Gastrocnemius medialis (tissue), 4 donors: Measurements from ENCODE around the gene NOXO1. TPM values are rescaled to one million over a fixed set of nuclear protein-coding genes. Genes with fewer than 3 reads are reported as not detected.

Source experiments
- ATAC-seq, 2 donors: fragments of 150-250 bp; one replicate each; pipeline ENCODE4 v1.9.1; 2016
- DNase-seq, 2 donors: peaks; one replicate each; pipeline ENCODE4 v3.0.0-alpha.2; 2019
- H3K27ac ChIP-seq, 4 donors: fragments of 200-600 bp; sonication (generic); 1 replicate in 1 of 4; 2 replicates in 3 of 4; pipeline ENCODE4 v1.5.1; 2016 to 2018; ENCODE audit warnings: mild to moderate bottlenecking in 2 of 4, moderate library complexity in 1 of 4
- H3K27me3 ChIP-seq, 3 donors: fragments of 200-600 bp; sonication (generic) in 2 of 3; 1 replicate in 1 of 3; 2 replicates in 2 of 3; pipeline versions ENCODE4 v1.5.1 to v1.6.0; 2016 to 2019; ENCODE audit warnings: mild to moderate bottlenecking in 1 of 3, moderate library complexity in 1 of 3
- H3K36me3 ChIP-seq, 2 donors: fragments of 200-600 bp; sonication (generic) in 1 of 2; one replicate each; pipeline ENCODE4 v1.5.1; 2017 to 2018
- H3K4me1 ChIP-seq, 2 donors: fragments of 200-600 bp; sonication (generic) in 1 of 2; one replicate each; pipeline ENCODE4 v1.5.1; 2016 to 2017; ENCODE audit warnings: mild to moderate bottlenecking in 2 of 2
- H3K4me3 ChIP-seq, 4 donors: fragments of 200-600 bp; sonication (generic) in 3 of 4; 1 replicate in 1 of 4; 2 replicates in 3 of 4; pipeline ENCODE4 v1.5.1; 2016 to 2019; ENCODE audit warnings: mild to moderate bottlenecking in 2 of 4
- H3K9me3 ChIP-seq, 3 donors: fragments of 200-600 bp; sonication (generic) in 2 of 3; 1 replicate in 1 of 3; 2 replicates in 2 of 3; pipeline ENCODE4 v1.5.1; 2016 to 2019
- CTCF ChIP-seq, 5 experiments: fragments of 450-650 bp in 3 of 5; fragments of 200-600 bp in 2 of 5; sonication (generic) in 2 of 5; IDR thresholded peaks in 4 of 5; conservative IDR thresholded peaks in 1 of 5; 1 replicate in 4 of 5; 2 replicates in 1 of 5; pipeline ENCODE4 v1.5.1; 2016 to 2019; ENCODE audit warnings: antibody characterized with exemption in 5 of 5, mild to moderate bottlenecking in 3 of 5, moderate library complexity in 3 of 5
- POLR2A ChIP-seq, 2 donors: fragments of 450-650 bp; IDR thresholded peaks; one replicate each; pipeline ENCODE4 v1.6.1; 2017; ENCODE audit warnings: antibody characterized with exemption in 2 of 2, mild to moderate bottlenecking in 2 of 2, moderate library complexity in 2 of 2
- in situ Hi-C, 4 donors: fragments of 200-750 bp; cut with MboI; loops; one replicate each; pipeline versions ENCODE4 v1.15.0 to v1.8.0; 2017; ENCODE audit warnings: low sequenced_read_pairs in 4 of 4
- intact Hi-C: fragments of 100-400 bp; cut with DNase I; formaldehyde crosslinking; loops from one replicate; pipeline ENCODE4 v1.15.1; 2023; ENCODE audit warnings: low total_unique reads
- total RNA-seq, 4 donors: library from RNA; depleted of rRNA; stranded (reverse); fragments of >200 nt; gene quantifications; one replicate each; pipeline versions ENCODE4 v1.1.0 to v1.2.3, GENCODE V29; 2016

NOXO1 gene
- total RNA-seq, 4 donors from 2014 or later = 0.33 to 0.46 TPM; not detected in 2

- Histone ChIP-seq H3K4me3 (peak overlapping the region; percentile 63 to 89 (median 77)), H3K4me1 (peaks cover 44 to 54% of the 10 kb centered on the region in 2 donors), H3K27me3 (no peaks in the 10 kb centered on the region), H3K36me3 (no peaks in the 10 kb centered on the region), H3K27ac (peak overlapping the region; percentile 76 to 99 (median 95)), H3K9me3 (no peaks in the 10 kb centered on the region)
- TF ChIP-seq POLR2A (IDR thresholded peaks at IDR 0.05) = no peak
- no peak for TF ChIP-seq CTCF (IDR thresholded peaks at IDR 0.05 in 4 of 5, conservative IDR thresholded peaks at IDR 0.05 in 1 of 5)
- peak; percentile 33 to 35 for ATAC-seq
- in situ Hi-C loops = no loop called here
- DNase-seq = no peak
- intact Hi-C loops = loop anchor here (1.0 to 10.0 kb wide), 3 partner anchors 38 to 526 kb away; partner anchors contain the start of genes CEMP1, PDPK1 and RNPS1
Measured at GRCh38 chr16:2009164-2009711, 28.0 kb upstream of the NOXO1 start.

GRCh38 chr16:2008631-2009163 is 27.4 kb upstream of the NOXO1 start:
- intact Hi-C loops = loop anchor here (1.0 to 10.0 kb wide), 3 partner anchors 37 to 526 kb away; partner anchors contain the start of genes CEMP1, PDPK1 and RNPS1
- TF ChIP-seq CTCF (IDR thresholded peaks at IDR 0.05 in 4 of 5, conservative IDR thresholded peaks at IDR 0.05 in 1 of 5) = no peak
- peak in 1 of 2 donors; percentile 34 for TF ChIP-seq POLR2A (IDR thresholded peaks at IDR 0.05)
- H3K36me3 ChIP-seq = no peaks in the 10 kb centered on the region
- no peaks in the 10 kb centered on the region for H3K27me3 ChIP-seq
- peaks cover 50 to 58% of the 10 kb centered on the region in 2 donors for H3K4me1 ChIP-seq
- peak overlapping the region; percentile 76 to 99 (median 95) for H3K27ac ChIP-seq
- ATAC-seq (no peak), DNase-seq (peak in 1 of 2 donors; percentile 41)
- H3K4me3 ChIP-seq = peak overlapping the region; percentile 63 to 89 (median 77)
- in situ Hi-C loops = no loop called here
- H3K9me3 ChIP-seq = no peaks in the 10 kb centered on the region

- intact Hi-C loops (loop anchor here (5.0 to 10.0 kb wide), 2 partner anchors 259 to 527 kb away; partner anchors contain the start of genes CEMP1, PDPK1 and RNPS1), in situ Hi-C loops (no loop called here)
- no peaks in the 10 kb centered on the region for H3K27me3 ChIP-seq
- peak overlapping the region in 2 of 4 donors; percentile 76 to 99 for H3K27ac ChIP-seq
- no peaks in the 10 kb centered on the region for H3K9me3 ChIP-seq
- peaks cover 0 to 3% of the 10 kb centered on the region in 2 donors for H3K36me3 ChIP-seq
- peak in 1 of 2 donors; percentile 45 for DNase-seq
- no peak for ATAC-seq
- TF ChIP-seq CTCF (IDR thresholded peaks at IDR 0.05 in 4 of 5, conservative IDR thresholded peaks at IDR 0.05 in 1 of 5) (no peak), POLR2A (IDR thresholded peaks at IDR 0.05) (no peak)
- H3K4me1 ChIP-seq = peaks cover 52 to 64% of the 10 kb centered on the region in 2 donors
- peak overlapping the region in 3 of 4 donors; percentile 63 to 78 (median 76) for H3K4me3 ChIP-seq
Measured at GRCh38 chr16:2008009-2008526, 26.8 kb upstream of the NOXO1 start.

- TF ChIP-seq POLR2A (IDR thresholded peaks at IDR 0.05) = no peak
- no peak for TF ChIP-seq CTCF (IDR thresholded peaks at IDR 0.05 in 4 of 5, conservative IDR thresholded peaks at IDR 0.05 in 1 of 5)
- DNase-seq = no peak
- peak overlapping the region in 1 of 4 donors; percentile 37 for H3K27ac ChIP-seq
- H3K4me1 ChIP-seq = peaks cover 52 to 64% of the 10 kb centered on the region in 2 donors
- no peaks in the 10 kb centered on the region for H3K9me3 ChIP-seq
- peaks cover 0 to 11% of the 10 kb centered on the region in 2 donors for H3K36me3 ChIP-seq
- in situ Hi-C loops (no loop called here), intact Hi-C loops (loop anchor here (5.0 to 10.0 kb wide), 2 partner anchors 260 to 528 kb away; partner anchors contain the start of genes CEMP1, PDPK1 and RNPS1)
- peak overlapping the region in 2 of 4 donors; percentile 38 to 78 for H3K4me3 ChIP-seq
- no peak for ATAC-seq
- no peaks in the 10 kb centered on the region for H3K27me3 ChIP-seq
Measured at GRCh38 chr16:2007081-2007836, 26.0 kb upstream of the NOXO1 start.
